Psoas muscle (tissue), 8 donors: ENCODE measurements around the gene FLRT2. TPM values are rescaled to one million over a fixed set of nuclear protein-coding genes. Genes with fewer than 3 reads are reported as not detected.

ENCODE experiments used
- ATAC-seq, 4 donors: fragments of 200-7000 bp; cut with Tn5 transposase; one replicate each; pipeline ENCODE4 v1.9.1; 2020; ENCODE audit warnings: moderate library complexity in 3 of 4, mild to moderate bottlenecking in 2 of 4
- DNase-seq, 2 donors: peaks; one replicate each; pipeline ENCODE4 v3.0.0-alpha.2; 2020
- H3K27ac ChIP-seq: fragments of 200-600 bp; one replicate; pipeline ENCODE4 v1.8.0; 2022
- H3K27me3 ChIP-seq, 3 donors: fragments of 200-600 bp in 1 of 3; one replicate each; pipeline versions ENCODE4 v1.6.1 to v1.8.0; 2013 to 2022; ENCODE audit warnings: low read length in 2 of 3, mild to moderate bottlenecking in 2 of 3, moderate library complexity in 1 of 3; ENCODE audit not compliant: insufficient read depth in 3 of 3
- H3K36me3 ChIP-seq, 2 donors: fragments of 200-600 bp in 1 of 2; one replicate each; pipeline versions ENCODE4 v1.6.1 to v1.8.0; 2013 to 2022; ENCODE audit warnings: low read depth in 1 of 2, mild to moderate bottlenecking in 1 of 2, moderate library complexity in 1 of 2; ENCODE audit not compliant: insufficient read depth in 1 of 2
- H3K4me1 ChIP-seq: fragments of 200-600 bp; one replicate; pipeline ENCODE4 v1.8.0; 2022
- H3K4me3 ChIP-seq: fragments of 200-600 bp; one replicate; pipeline ENCODE4 v1.8.0; 2022; ENCODE audit warnings: mild to moderate bottlenecking
- H3K9me3 ChIP-seq: fragments of 200-600 bp; one replicate; pipeline ENCODE4 v1.8.0; 2022
- WGBS, 3 donors: extraction: QIAGEN DNeasy Blood & Tissue Kit; methylation state at CpG; one replicate each; pipeline versions ENCODE4 v1.1.6 to v1.1.7; 2013; 5-methylcytosine and 5-hydroxymethylcytosine counted together
- intact Hi-C, 2 donors: fragments of 100-400 bp; cut with DNase I; formaldehyde crosslinking; loops; one replicate each; pipeline versions ENCODE4 v1.11.0 to v1.14.2; 2022
- polyA plus RNA-seq, 3 donors: library from polyadenylated mRNA; stranded (reverse); fragments of 200-250 nt; gene quantifications; one replicate each; pipeline ENCODE4 v1.2.3, GENCODE V29; 2013
- total RNA-seq, 4 donors: library from RNA; stranded (reverse); fragmentation: NEBNext Ultra II Directional in 2 of 4; extraction: Animal tissue kit (Norgen Biotek cat#: 25700) in 2 of 4; gene quantifications; one replicate each; pipeline versions ENCODE4 v1.2.1 to v1.2.4, GENCODE V29; 2021 to 2023
- TF ChIP-seq, protein P1 (sequence below): fragments of 200-600 bp; IDR thresholded peaks from one replicate; pipeline ENCODE4 v1.8.0; 2022; ENCODE audit warnings: antibody characterized with exemption
- donor health status: healthy with polysubstance abuse.
- donor health status: DM: no; HTN: no; CAD: no; lungs with moderate emphysema.
- donor health status: Bipolar disorder and iron deficiency.
- donor health status: healthy.
- donor health status: DM: yes; HTN: yes; CAD: no.
- donor health status: DM: no; HTN: no; CAD: no.
- donor health status: DM: no; HTN: no; CAD: no.
- donor health status: DM: yes; HTN: yes; CAD: no.

FLRT2 gene
- total and polyA plus RNA-seq, 7 donors = 1.3 to 10.2 (median 2.4) TPM

- H3K27ac ChIP-seq = no peak overlapping the region
- H3K4me1 ChIP-seq = no peaks in the 10 kb centered on the region
- TF ChIP-seq, protein P1, sequence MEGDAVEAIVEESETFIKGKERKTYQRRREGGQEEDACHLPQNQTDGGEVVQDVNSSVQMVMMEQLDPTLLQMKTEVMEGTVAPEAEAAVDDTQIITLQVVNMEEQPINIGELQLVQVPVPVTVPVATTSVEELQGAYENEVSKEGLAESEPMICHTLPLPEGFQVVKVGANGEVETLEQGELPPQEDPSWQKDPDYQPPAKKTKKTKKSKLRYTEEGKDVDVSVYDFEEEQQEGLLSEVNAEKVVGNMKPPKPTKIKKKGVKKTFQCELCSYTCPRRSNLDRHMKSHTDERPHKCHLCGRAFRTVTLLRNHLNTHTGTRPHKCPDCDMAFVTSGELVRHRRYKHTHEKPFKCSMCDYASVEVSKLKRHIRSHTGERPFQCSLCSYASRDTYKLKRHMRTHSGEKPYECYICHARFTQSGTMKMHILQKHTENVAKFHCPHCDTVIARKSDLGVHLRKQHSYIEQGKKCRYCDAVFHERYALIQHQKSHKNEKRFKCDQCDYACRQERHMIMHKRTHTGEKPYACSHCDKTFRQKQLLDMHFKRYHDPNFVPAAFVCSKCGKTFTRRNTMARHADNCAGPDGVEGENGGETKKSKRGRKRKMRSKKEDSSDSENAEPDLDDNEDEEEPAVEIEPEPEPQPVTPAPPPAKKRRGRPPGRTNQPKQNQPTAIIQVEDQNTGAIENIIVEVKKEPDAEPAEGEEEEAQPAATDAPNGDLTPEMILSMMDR = no peak
- no peaks in the 10 kb centered on the region for H3K27me3 ChIP-seq
- 78 to 83% (median 81%) methylated on average over 6 of the region's 6 CpGs for WGBS, 3 donors
- intact Hi-C loops = no loop called here
- no peak overlapping the region for H3K4me3 ChIP-seq
- H3K9me3 ChIP-seq = no peaks in the 10 kb centered on the region
- ATAC-seq (no peak), DNase-seq (no peak)
- H3K36me3 ChIP-seq = no peaks in the 10 kb centered on the region
Observed at GRCh38 chr14:85701116-85701515, 171.2 kb downstream of the FLRT2 start.

- intact Hi-C loops = no loop called here
- DNase-seq = no peak
- Histone ChIP-seq H3K4me1 (no peaks in the 10 kb centered on the region), H3K36me3 (no peaks in the 10 kb centered on the region), H3K9me3 (no peaks in the 10 kb centered on the region), H3K27ac (no peak overlapping the region), H3K4me3 (no peak overlapping the region), H3K27me3 (no peaks in the 10 kb centered on the region)
- peak in 1 of 4 donors; percentile 35 for ATAC-seq
- 49 to 78% (median 55%) methylated on average over 3 of the region's 3 CpGs for WGBS, 3 donors
- TF ChIP-seq, protein P1 = no peak
Observed at GRCh38 chr14:85701763-85702162, 171.8 kb downstream of the FLRT2 start.

DNA sequence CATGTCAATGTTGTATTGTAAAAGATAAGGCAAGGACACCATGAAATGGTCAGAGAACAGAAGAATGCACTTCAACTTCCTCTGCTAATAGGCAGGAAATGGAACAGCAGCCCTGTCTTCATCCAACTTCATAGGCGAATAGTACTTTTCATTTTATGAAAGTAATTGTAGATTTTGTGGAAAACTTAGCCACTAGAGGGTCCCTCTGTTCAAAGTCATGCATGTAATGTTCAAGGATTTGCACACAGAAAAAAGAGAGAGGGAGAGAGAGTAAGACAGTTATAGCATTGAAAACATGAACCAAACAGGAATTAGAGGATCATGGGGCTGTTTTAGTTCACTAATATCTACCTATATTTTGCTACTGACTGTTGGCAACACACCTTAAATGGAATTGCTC lies 172.2 kb downstream of the FLRT2 start:
- Histone ChIP-seq H3K4me1 (no peaks in the 10 kb centered on the region), H3K27me3 (no peaks in the 10 kb centered on the region), H3K9me3 (no peaks in the 10 kb centered on the region), H3K4me3 (no peak overlapping the region), H3K27ac (no peak overlapping the region), H3K36me3 (no peaks in the 10 kb centered on the region)
- WGBS, 3 donors = 43 to 73% (median 53%) methylated on average over 1 of the region's 1 CpG
- DNase-seq (no peak), ATAC-seq (no peak)
- TF ChIP-seq, protein P1 = no peak
- intact Hi-C loops = no loop called here

DNA sequence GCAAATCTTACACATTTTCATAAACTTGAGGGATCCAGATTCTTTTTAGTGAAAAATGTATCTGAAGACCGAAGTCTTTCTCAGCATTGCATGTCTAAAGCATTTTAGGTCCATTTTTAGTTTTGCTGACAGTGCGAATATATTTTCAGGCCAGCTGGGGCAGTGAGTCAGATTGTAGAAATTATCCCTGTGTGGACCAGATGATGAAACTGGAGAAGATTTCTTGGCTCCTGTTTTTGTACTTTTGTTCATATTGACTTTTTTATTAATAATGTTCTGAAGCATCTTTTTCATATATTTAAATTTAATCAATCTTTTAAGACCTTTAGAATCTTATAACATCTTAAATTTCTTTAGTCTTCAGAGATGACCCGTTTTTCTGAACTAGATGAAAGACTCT lies 173.1 kb downstream of the FLRT2 start:
- H3K4me3 ChIP-seq = no peak overlapping the region
- TF ChIP-seq, protein P1 = no peak
- H3K36me3 ChIP-seq = no peaks in the 10 kb centered on the region
- no peaks in the 10 kb centered on the region for H3K9me3 ChIP-seq
- ATAC-seq (peak in 3 of 4 donors; percentile 56 to 95 (median 83)), DNase-seq (no peak)
- no peaks in the 10 kb centered on the region for H3K27me3 ChIP-seq
- H3K27ac ChIP-seq = no peak overlapping the region
- 45 to 48% (median 47%) methylated on average over 3 of the region's 3 CpGs for WGBS, 3 donors
- intact Hi-C loops = no loop called here
- no peaks in the 10 kb centered on the region for H3K4me1 ChIP-seq
